Activated CD8-positive, alpha-beta memory T cell treated with anti-CD3 and anti-CD28 coated beads, Interleukin-2, amount 10 ng/mL, durations not matched to agents 7 days and 5 days (primary cell): ENCODE results near the gene PDE6A. TPM values are rescaled to one million over a fixed set of nuclear protein-coding genes. Genes with fewer than 3 reads are reported as not detected.
"Not testable (repeated sequence)": the region's sequence is repeated elsewhere in the genome, so short reads cannot be mapped to it uniquely, and the experiment has no call there.

ENCODE experiments used
- ATAC-seq: fragments of 150-1000 bp; cut with Tn5 transposase; one replicate; pipeline ENCODE4 v1.10.0; 2021; ENCODE audit warnings: moderate library complexity
- CTCF ChIA-PET: fragments of 350-600 bp; sonication (Branson Sonifier 250); formaldehyde crosslinking; loops from one replicate; lab custom pipeline; 2021; ENCODE audit warnings: antibody characterized with exemption; lab: Charles Lee
- DNase-seq: peaks from one replicate; pipeline ENCODE4 v3.0.0-alpha.2; 2020
- H3K27ac Mint-ChIP-seq: one replicate; pipeline ENCODE4 v1.8.0; 2021; ENCODE audit warnings: mild to moderate bottlenecking, mixed read lengths
- H3K27me3 Mint-ChIP-seq: one replicate; pipeline ENCODE4 v1.8.0; 2021; ENCODE audit warnings: mixed read lengths
- H3K36me3 Mint-ChIP-seq: one replicate; pipeline ENCODE4 v1.8.0; 2021; ENCODE audit warnings: mild to moderate bottlenecking, mixed read lengths
- H3K4me1 Mint-ChIP-seq: one replicate; pipeline ENCODE4 v1.8.0; 2021; ENCODE audit warnings: mixed read lengths
- H3K4me3 Mint-ChIP-seq: one replicate; pipeline ENCODE4 v1.8.0; 2021; ENCODE audit warnings: mild to moderate bottlenecking, moderate library complexity, mixed read lengths
- H3K9me3 Mint-ChIP-seq: one replicate; pipeline ENCODE4 v1.8.0; 2022; ENCODE audit warnings: low read depth, mixed read lengths
- total RNA-seq, 2 experiments: library from RNA; stranded (reverse); gene quantifications; one replicate each; pipeline ENCODE4 v1.2.3, GENCODE V29; 2021

The PDE6A gene
- total RNA-seq, 2 experiments from 2014 or later = not detected

- DNase-seq, CTCF ChIA-PET, ATAC-seq, H3K36me3 Mint-ChIP-seq, H3K9me3 Mint-ChIP-seq, H3K27ac Mint-ChIP-seq, H3K4me3 Mint-ChIP-seq: not testable (repeated sequence)
- Mint-ChIP-seq H3K27me3 (peaks cover 11% of the 10 kb centered on the region), H3K4me1 (peaks cover 11% of the 10 kb centered on the region)
Observed at GRCh38 chr5:149943177-149943949, 1.2 kb downstream of the PDE6A start.

DNA sequence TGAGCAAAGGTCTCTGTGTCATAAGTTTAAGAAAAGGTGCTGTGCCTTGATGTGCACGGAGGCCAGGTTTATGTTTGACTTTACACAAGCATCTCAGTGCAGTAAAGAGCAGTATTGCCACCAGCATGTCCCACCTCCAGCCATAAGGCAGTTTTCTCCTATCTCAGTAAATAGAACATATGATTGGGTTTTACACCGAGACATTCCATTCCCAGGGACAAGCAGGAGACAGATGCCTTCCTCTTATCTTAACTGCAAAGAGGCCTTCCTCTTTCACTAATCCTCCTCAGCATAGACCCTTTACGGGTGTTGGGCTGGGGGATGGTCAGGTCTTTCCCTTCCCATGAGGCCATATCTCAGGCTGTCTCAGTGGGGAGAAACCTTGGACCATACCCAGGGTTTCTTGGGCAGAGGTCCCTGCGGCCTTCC lies 1.8 kb downstream of the PDE6A start:
- ATAC-seq, CTCF ChIA-PET, H3K27ac Mint-ChIP-seq, DNase-seq, H3K27me3 Mint-ChIP-seq, H3K4me3 Mint-ChIP-seq, H3K36me3 Mint-ChIP-seq, H3K9me3 Mint-ChIP-seq: not testable (repeated sequence)
- H3K4me1 Mint-ChIP-seq = peaks cover 11% of the 10 kb centered on the region

- CTCF ChIA-PET = no interaction called here
- Mint-ChIP-seq H3K4me3 (no peak overlapping the region), H3K27ac (no peak overlapping the region)
Observed at GRCh38 chr5:149942199-149942598, 2.4 kb downstream of the PDE6A start.

GRCh38 chr5:149941795-149942194 lies 2.8 kb downstream of the PDE6A start:
- Mint-ChIP-seq H3K27me3 (peaks cover 7% of the 10 kb centered on the region), H3K27ac (no peak overlapping the region), H3K4me1 (peaks cover 11% of the 10 kb centered on the region), H3K4me3 (no peak overlapping the region), H3K36me3 (no peaks in the 10 kb centered on the region), H3K9me3 (no peaks in the 10 kb centered on the region)
- no peak for ATAC-seq
- CTCF ChIA-PET = no interaction called here
- DNase-seq = no peak

More at GRCh38 chr5:149942199-149942598, 2.4 kb downstream of the PDE6A start:
- Mint-ChIP-seq H3K9me3 (no peaks in the 10 kb centered on the region), H3K36me3 (no peaks in the 10 kb centered on the region), H3K27me3 (peaks cover 7% of the 10 kb centered on the region), H3K4me1 (peaks cover 11% of the 10 kb centered on the region)
- DNase-seq (no peak), ATAC-seq (no peak)

- no peak for ATAC-seq
- peaks cover 11% of the 10 kb centered on the region for H3K4me1 Mint-ChIP-seq
- peaks cover 8% of the 10 kb centered on the region for H3K27me3 Mint-ChIP-seq
- CTCF ChIA-PET = no interaction called here
- no peak overlapping the region for H3K4me3 Mint-ChIP-seq
- H3K27ac Mint-ChIP-seq = no peak overlapping the region
- no peak for DNase-seq
- H3K9me3 Mint-ChIP-seq = no peaks in the 10 kb centered on the region
- H3K36me3 Mint-ChIP-seq = no peaks in the 10 kb centered on the region
Observed at GRCh38 chr5:149940941-149941644, 3.5 kb downstream of the PDE6A start.

GRCh38 chr5:149940077-149940574 lies 4.5 kb downstream of the PDE6A start:
- Mint-ChIP-seq H3K36me3 (no peaks in the 10 kb centered on the region), H3K27ac (peak overlapping the region; percentile 26), H3K4me1 (peaks cover 11% of the 10 kb centered on the region), H3K9me3 (no peaks in the 10 kb centered on the region), H3K4me3 (no peak overlapping the region), H3K27me3 (peaks cover 14% of the 10 kb centered on the region)
- DNase-seq (no peak), ATAC-seq (peak; percentile 30)
- CTCF ChIA-PET = interaction anchor here (1.1 kb wide), 1 partner anchor 17 kb away, joined by 5 read pairs; no protein-coding TSS in a partner anchor

GRCh38 chr5:149939546-149939945 lies 5.0 kb downstream of the PDE6A start:
- DNase-seq (no peak), ATAC-seq (no peak)
- no peaks in the 10 kb centered on the region for H3K36me3 Mint-ChIP-seq
- H3K4me1 Mint-ChIP-seq = peaks cover 11% of the 10 kb centered on the region
- H3K27ac Mint-ChIP-seq = no peak overlapping the region
- CTCF ChIA-PET = interaction anchor here (1.1 kb wide), 1 partner anchor 18 kb away, joined by 5 read pairs; no protein-coding TSS in a partner anchor
- H3K27me3 Mint-ChIP-seq = peaks cover 17% of the 10 kb centered on the region
- no peak overlapping the region for H3K4me3 Mint-ChIP-seq
- no peaks in the 10 kb centered on the region for H3K9me3 Mint-ChIP-seq

GRCh38 chr5:149938791-149939358 lies 5.7 kb downstream of the PDE6A start:
- Mint-ChIP-seq H3K9me3 (no peaks in the 10 kb centered on the region), H3K4me3 (no peak overlapping the region)
- DNase-seq = no peak

DNA sequence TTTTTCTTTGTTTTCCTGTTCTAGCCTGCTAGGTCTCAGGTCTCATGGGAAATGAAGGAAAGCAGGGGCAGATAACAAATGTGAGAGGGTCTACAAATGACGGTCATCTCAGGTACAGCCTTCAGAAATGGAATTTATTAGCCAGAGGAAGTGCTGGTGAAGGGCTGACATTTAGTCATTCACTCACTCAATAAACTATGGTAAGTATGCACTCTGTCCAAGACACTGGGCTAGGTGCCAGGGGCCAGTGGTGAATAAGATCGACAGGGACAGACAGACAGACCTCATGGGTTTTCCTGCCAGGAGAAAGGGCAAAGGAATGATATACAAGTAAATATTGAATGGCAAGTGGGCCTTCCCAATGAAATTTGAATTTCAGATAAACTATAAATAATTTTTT lies 6.3 kb downstream of the PDE6A start:
- H3K27me3 Mint-ChIP-seq = peaks cover 18% of the 10 kb centered on the region
- no peak for DNase-seq
- H3K9me3 Mint-ChIP-seq = no peaks in the 10 kb centered on the region
- peaks cover 11% of the 10 kb centered on the region for H3K4me1 Mint-ChIP-seq
- CTCF ChIA-PET = no interaction called here
- H3K36me3 Mint-ChIP-seq = no peaks in the 10 kb centered on the region
- H3K4me3 Mint-ChIP-seq = no peak overlapping the region
- H3K27ac Mint-ChIP-seq = no peak overlapping the region
- no peak for ATAC-seq

More at GRCh38 chr5:149938791-149939358, 5.7 kb downstream of the PDE6A start:
- Mint-ChIP-seq H3K4me1 (peaks cover 11% of the 10 kb centered on the region), H3K36me3 (no peaks in the 10 kb centered on the region), H3K27me3 (peaks cover 18% of the 10 kb centered on the region), H3K27ac (no peak overlapping the region)
- no peak for ATAC-seq
- CTCF ChIA-PET = no interaction called here

DNA sequence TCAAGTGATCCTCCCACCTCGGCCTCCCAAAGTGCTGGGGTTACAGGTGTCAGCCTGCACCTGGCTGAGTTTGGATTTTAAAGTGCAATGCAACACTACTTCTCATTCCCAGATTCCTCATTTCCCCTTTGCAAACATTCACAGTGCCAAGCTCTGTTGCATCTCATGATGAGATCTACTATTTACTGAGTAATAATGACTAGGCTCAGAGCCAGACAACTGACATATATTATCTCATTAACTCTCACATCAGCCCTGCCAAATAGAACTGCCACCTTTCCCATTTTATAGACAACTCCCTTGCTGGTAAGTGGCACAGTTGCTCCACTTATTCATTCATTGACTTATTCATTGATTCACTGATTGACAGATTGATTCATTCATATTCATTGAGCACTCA lies 7.0 kb downstream of the PDE6A start:
- Mint-ChIP-seq H3K4me3 (no peak overlapping the region), H3K9me3 (no peaks in the 10 kb centered on the region), H3K27me3 (peaks cover 18% of the 10 kb centered on the region), H3K27ac (no peak overlapping the region), H3K36me3 (no peaks in the 10 kb centered on the region), H3K4me1 (peaks cover 11% of the 10 kb centered on the region)
- CTCF ChIA-PET = no interaction called here
- DNase-seq (no peak), ATAC-seq (no peak)

GRCh38 chr5:149936700-149937091 lies 7.9 kb downstream of the PDE6A start:
- no peak overlapping the region for H3K27ac Mint-ChIP-seq
- DNase-seq (no peak), ATAC-seq (no peak)
- peaks cover 26% of the 10 kb centered on the region for H3K27me3 Mint-ChIP-seq
- peaks cover 11% of the 10 kb centered on the region for H3K4me1 Mint-ChIP-seq
- CTCF ChIA-PET = interaction anchor here (1.1 to 1.4 kb wide), 3 partner anchors 22 to 36 kb away, joined by 3 to 5 read pairs (median 3); no protein-coding TSS in a partner anchor
- H3K4me3 Mint-ChIP-seq = no peak overlapping the region
- no peaks in the 10 kb centered on the region for H3K36me3 Mint-ChIP-seq
- no peaks in the 10 kb centered on the region for H3K9me3 Mint-ChIP-seq

DNA sequence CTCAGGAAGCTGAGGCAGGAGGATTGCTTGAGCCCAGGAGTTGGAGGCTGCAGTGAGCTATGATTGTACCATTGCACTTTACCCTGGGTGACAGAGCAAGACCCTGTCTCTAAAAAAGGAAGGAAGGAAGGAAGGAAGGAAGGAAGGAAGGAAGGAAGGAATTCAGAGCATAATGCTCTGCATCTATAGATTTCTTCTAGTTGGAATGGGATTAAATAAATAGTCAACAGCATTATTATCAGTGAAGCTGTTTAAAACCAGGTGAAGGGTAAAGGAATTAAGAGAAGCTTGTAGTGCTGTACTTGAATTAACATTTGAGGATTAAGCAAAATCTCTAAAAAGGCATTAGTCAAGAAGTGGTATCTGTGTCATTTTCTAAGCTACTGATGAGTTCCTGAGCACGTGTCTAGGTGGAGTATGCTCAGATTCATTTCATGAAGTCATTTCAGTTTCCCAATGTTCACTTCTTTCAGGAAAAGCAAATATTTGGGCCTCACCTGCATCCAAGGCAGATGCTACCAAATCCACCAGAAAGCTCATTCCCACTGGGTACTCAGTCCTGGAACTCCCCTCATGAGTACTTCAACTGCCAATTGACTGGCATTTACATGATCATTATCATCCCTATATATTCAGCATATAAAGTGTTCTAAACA lies 8.4 kb downstream of the PDE6A start:
- Mint-ChIP-seq H3K9me3 (no peaks in the 10 kb centered on the region), H3K27me3 (peaks cover 28% of the 10 kb centered on the region), H3K4me3 (no peak overlapping the region), H3K36me3 (no peaks in the 10 kb centered on the region), H3K4me1 (peaks cover 11% of the 10 kb centered on the region), H3K27ac (no peak overlapping the region)
- CTCF ChIA-PET = interaction anchor here (1.1 to 1.4 kb wide), 4 partner anchors 23 to 84 kb away, joined by 3 to 5 read pairs (median 3); no protein-coding TSS in a partner anchor
- ATAC-seq = no peak
- DNase-seq = no peak

DNA sequence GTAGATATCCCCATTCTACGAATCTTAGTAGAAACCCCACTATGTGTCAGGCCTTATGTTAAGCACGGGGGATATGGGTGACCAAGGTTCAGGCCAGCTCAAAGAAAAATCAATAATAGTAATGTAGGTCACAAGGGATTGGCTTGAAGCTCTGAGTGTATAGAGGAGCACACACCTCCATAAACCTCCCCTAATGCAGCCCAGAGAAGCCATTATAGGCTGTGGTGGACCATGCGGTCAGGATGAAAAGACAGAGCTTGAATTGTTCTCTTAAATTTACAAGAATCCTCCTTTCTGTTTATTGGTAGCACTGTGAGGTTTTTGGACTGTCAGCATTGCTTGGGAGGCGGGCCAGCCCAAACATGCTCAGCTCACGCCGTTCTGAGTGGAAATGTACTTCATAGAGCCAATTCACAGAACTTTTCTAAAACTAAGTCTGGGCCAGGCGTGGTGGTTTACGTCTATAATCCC lies 9.1 kb downstream of the PDE6A start:
- CTCF ChIA-PET = interaction anchor here (1.1 to 1.2 kb wide), 3 partner anchors 9 to 83 kb away, joined by 3 read pairs; no protein-coding TSS in a partner anchor
- H3K4me3 Mint-ChIP-seq = no peak overlapping the region
- H3K27ac Mint-ChIP-seq = no peak overlapping the region
- no peaks in the 10 kb centered on the region for H3K36me3 Mint-ChIP-seq
- H3K27me3 Mint-ChIP-seq = peaks cover 34% of the 10 kb centered on the region
- no peak for ATAC-seq
- peaks cover 16% of the 10 kb centered on the region for H3K4me1 Mint-ChIP-seq
- no peaks in the 10 kb centered on the region for H3K9me3 Mint-ChIP-seq
- no peak for DNase-seq
